Inferior parietal cortex (tissue), 1 donor: ENCODE measurements around the gene NAIF1.
"Not testable (repeated sequence)": the region's sequence is repeated elsewhere in the genome, so short reads cannot be mapped to it uniquely, and the experiment has no call there.

ENCODE experiments used
- DNase-seq: peaks from one replicate; pipeline ENCODE4 v3.0.0-alpha.2; 2016; ENCODE audit errors: extremely low spot score

The NAIF1 gene

GRCh38 chr9:128087262-128087661 is 20.1 kb upstream of the NAIF1 start:
- no peak for DNase-seq

- no peak for DNase-seq
These were observed 18.8 kb upstream of the NAIF1 start for GRCh38 chr9:128085943-128086342.

- DNase-seq = no peak
These were observed 17.6 kb upstream of the NAIF1 start for GRCh38 chr9:128084746-128085145.

GRCh38 chr9:128082151-128082550 is 15.0 kb upstream of the NAIF1 start:
- DNase-seq = peak; percentile 44

GRCh38 chr9:128081056-128081455 is 13.9 kb upstream of the NAIF1 start:
- peak; percentile 13 for DNase-seq

GRCh38 chr9:128080206-128080605 is 13.1 kb upstream of the NAIF1 start:
- DNase-seq = no peak

GRCh38 chr9:128078504-128079434 is 11.6 kb upstream of the NAIF1 start:
- DNase-seq = peak; percentile 20

GRCh38 chr9:128077847-128078503 is 10.9 kb upstream of the NAIF1 start:
- no peak for DNase-seq

DNA sequence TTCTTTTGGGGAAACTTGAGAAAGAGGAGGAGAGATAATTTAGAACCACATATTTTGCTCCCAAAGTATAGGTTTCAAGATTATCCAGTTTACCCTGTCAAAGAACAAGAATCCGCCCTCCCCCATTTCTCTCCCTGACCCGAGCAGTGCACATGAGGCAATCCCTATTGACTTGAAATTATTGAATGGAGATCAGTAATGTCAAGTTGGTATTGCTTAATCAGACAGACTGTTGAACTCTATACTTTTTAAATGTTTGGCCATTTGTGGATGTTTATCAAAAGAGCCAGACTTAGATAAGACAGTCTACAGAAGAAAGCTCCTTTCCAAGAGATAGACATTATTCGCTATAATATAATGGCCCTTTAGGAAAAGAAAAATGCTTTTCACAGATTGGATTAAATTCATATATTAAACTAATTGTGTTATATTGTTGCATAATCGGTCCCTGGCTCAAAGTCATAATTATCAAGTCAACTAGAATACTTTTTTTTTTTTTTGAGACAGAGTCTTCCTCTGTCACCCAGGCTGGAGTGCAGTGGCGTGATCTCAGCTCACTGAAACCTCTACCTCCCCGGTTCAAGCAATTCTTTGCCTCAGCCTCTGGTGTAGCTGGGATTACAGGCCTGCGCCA is 6.2 kb upstream of the NAIF1 start:
- DNase-seq = peak; percentile 4

GRCh38 chr9:128072144-128073021 is 5.3 kb upstream of the NAIF1 start:
- DNase-seq = peak; percentile 71

DNA sequence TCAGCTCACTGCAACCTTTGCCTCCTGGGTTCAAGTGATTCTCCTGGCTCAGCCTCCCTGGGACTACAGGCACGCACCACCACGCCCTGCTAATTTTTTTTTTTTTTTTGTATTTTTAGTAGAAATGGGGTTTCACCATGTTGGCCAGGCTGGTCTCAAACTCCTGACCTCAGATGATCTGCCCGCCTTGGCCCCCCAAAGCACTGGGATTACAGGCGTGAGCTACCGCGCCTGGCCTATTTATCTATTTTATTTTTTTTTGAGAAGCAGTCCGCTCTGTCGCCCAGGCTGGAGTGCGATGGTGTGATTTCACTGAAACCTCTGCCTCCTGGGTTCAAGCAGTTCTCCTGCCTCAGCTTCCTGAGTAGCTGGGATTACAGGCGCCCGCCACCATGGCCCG is 4.4 kb upstream of the NAIF1 start:
- not testable (repeated sequence) for DNase-seq

DNA sequence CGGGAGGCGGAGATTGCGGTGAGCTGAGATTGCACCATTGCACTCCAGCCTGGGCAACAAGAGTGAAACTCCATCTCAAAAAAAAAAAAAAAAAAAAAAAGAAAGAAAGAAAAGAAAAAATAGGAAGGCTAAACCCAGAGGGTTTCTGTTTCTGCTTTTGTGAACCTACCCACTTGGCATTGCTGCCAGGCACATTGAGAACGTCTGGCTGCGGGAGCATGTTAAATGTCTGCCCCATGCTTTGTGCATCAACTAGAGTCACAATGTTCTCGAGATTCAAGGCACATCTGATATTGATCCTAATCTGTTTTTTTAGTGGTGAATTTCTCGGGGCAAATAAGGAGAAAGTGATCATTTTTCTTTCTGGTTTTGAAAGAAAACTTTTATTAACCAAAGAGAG is 3.8 kb upstream of the NAIF1 start:
- DNase-seq = no peak

GRCh38 chr9:128068386-128069205 is 1.5 kb upstream of the NAIF1 start:
- no peak for DNase-seq

- peak; percentile 97 for DNase-seq
These were observed 695 bp upstream of the NAIF1 start, which contains the start of gene SLC25A25 for GRCh38 chr9:128067645-128068385. SLC25A25 (plus strand) TSS chr9:128068232; CDS start chr9:128068320, 88 bp downstream.

- DNase-seq = no peak
These were observed 1.0 kb downstream of the NAIF1 start for GRCh38 chr9:128065907-128066712.

GRCh38 chr9:128062846-128063831 is 4.0 kb downstream of the NAIF1 start:
- DNase-seq = no peak

DNA sequence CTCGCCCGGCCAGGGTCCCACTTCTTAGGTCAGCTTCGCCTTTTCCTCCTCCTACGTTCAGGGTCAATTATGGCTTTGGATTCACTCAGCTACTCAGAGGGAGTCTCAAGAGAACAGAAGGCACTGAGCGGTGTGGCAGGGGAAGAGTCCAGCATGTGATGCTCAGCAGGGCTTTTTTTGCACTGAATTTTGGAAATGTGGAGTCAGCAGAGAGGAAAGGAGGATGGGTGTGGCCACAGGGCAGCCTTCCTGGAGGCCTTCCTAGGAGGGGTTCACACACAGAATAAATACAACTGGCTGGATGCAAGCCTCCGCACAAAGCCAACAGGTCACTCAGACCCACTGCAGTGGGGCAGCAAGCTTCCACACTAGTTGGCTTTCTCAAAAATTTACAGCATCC is 4.8 kb downstream of the NAIF1 start:
- DNase-seq = no peak
